T-helper 2 cell (primary cell): ENCODE measurements around the gene ITGA2B.
"Not testable (repeated sequence)": the region's sequence is repeated elsewhere in the genome, so short reads cannot be mapped to it uniquely, and the experiment has no call there.

Experiments used
- DNase-seq, 5 experiments: peaks; one replicate each; pipeline versions ENCODE4 v3.0.0 to v3.0.0-alpha.2; 2012 to 2022
- total RNA-seq, 2 donors: gene quantifications; one replicate each; lab custom pipeline; 2026; lab: John Stamatoyannopoulos, UW

ITGA2B gene
- 0.27 to 2.8 reads per million in 2 donors for total RNA-seq

- no peak for DNase-seq
These were observed at the start of gene ITGA2B for GRCh38 chr17:44389281-44389680. ITGA2B (minus strand) TSS chr17:44389649; CDS start chr17:44389473, 176 bp downstream.

DNA sequence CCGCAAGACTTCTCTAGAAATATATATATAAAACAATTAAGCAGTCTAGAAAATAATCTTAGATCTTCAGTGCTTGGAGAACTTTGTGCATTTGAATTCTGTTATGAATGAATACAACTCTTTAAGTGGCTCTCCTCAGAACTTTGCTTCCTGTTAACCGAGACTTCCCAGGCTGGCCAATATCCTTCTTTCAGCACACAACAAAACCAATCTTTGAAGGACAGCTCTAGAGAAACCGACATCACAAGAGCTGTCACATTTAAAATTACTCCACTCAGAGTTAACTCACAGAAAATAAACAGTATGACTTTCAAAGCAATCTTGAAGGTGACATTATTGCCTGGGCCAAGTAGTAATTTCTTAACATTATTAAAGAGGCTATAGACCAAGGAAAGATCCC, 49.7 kb upstream of the ITGA2B start:
- no peak for DNase-seq

GRCh38 chr17:44438636-44439035, 49.2 kb upstream of the ITGA2B start:
- DNase-seq = peak in 1 of 5 experiments; percentile 69

- DNase-seq = no peak
These were observed 46.9 kb upstream of the ITGA2B start for GRCh38 chr17:44436336-44436735.

DNA sequence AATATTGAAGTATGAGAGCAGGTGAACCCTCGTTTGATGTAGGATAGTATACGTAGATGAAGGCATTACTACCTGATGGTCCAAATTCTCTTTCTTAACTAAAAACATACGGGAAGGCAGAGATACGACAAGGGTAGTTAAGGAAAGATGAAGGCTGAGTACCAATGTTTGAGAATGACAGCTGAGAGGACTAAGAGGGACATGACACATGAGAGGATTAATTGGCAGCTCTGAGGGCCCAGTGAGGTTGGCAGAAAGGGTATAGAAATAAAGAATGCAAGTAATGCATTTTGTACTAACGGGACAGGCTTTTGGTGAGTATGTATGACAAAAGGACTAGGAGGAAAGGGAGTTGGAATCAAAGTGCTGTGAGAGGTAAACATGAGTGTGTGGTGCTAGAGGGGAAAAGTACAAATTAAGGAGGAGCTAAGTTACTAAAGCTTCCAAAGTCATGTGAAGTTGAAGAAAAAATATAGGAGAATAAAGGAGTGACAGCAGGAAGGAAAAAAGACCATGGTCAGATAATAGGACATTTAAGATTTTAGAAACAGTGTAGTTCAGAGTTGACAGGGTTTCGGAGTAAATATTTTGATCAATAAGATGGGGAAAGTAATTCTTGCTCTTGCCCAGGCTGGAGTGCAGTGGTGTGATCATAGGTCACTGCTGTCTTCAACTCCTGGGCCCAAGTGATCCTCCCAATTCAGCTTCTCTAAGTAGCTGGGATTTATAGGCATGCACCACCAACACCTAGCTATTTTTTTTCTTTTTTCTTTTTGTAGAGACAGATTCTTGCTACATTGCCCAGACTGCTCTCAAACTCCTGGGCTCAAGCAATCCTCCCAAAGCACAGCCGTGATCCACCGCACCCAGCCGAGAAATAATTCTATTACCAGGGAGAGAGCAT, 43.1 kb upstream of the ITGA2B start:
- no peak for DNase-seq

DNA sequence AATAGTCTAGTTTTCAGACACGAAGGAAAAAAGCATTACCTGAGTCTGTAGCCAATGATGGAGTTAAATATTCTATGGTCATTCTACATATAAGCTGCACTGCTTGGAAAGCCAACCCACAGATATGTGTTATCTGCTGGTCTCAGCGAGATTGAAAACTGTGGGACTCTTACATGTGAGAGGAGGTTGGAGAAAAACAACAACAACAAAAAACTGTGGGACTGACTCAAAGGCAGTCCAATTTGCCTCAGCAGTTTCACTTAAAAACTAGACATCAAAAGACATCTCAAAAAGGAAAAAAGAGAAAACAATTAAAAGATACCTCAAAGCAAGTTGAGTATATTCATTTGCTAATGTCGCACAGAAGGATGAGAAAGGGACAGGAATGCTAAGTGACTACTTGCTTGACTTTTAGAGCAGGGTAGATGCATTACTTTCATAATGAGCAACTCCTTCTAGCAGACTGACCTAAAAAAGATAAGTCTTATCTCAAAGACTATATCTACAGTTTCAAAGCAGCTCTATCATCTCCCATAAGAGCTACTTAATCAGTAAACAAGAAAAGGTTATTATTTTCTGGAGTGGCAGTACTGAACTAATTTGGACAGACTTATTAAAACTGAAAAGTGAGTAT, 35.5 kb upstream of the ITGA2B start:
- DNase-seq = peak in 1 of 5 experiments; percentile 81

- DNase-seq = peak in 1 of 5 experiments; percentile 75
These were observed 28.1 kb upstream of the ITGA2B start for GRCh38 chr17:44417553-44417952.

GRCh38 chr17:44416558-44417289, 27.3 kb upstream of the ITGA2B start:
- DNase-seq = no peak

GRCh38 chr17:44414394-44415155, 25.1 kb upstream of the ITGA2B start:
- no peak for DNase-seq

DNA sequence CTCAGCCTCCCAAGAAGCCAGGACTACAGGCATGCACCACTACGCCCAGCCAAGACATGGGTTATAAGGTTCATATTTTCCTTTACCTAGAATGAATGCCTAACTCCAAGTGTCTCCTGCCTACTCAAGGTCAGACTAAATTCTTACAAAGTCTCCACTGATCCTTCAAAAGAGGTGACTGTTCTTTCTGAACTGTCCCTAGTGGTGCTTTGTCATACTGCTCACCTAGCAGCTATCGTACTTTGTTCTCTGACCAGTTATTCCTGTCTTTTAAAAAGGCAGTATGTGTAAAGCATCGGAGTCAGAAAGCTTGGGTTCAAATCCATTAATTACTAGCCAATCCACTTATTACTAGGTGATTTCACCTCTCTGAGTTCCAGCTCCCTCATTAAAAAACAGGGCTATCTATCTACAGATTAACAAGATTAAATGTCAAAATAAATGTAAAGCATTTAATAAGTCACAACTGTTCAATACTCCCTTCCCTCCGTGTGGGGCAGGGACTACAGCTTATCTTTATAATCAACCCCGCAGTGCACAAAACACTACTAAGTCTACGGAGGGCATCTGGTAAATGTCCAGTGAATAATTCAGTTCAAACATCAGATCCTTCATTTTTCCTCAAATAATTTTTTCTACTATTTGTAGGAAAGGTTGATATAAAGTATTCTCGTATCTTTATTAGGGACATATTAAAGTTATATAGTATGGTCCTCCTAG, 20.0 kb upstream of the ITGA2B start:
- DNase-seq = no peak

DNA sequence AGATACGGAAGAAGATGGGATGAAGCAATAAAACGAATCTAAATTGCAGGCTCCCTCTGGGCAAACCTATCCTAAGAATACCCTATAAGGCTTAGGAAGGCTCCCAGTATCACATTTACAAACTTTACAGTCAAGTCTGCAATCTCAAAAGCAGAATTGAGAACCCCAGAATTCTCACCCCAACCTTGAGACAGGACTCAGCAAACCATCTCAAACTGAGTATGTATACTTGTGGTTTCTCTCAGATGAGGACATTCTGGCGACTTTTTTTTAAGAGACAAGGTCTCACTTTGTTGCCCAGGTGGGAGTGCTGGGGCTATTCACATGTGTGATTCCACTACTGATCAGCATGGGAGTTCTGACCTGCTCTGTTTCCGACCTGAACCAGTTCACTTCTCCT, 19.3 kb upstream of the ITGA2B start:
- DNase-seq = no peak

DNA sequence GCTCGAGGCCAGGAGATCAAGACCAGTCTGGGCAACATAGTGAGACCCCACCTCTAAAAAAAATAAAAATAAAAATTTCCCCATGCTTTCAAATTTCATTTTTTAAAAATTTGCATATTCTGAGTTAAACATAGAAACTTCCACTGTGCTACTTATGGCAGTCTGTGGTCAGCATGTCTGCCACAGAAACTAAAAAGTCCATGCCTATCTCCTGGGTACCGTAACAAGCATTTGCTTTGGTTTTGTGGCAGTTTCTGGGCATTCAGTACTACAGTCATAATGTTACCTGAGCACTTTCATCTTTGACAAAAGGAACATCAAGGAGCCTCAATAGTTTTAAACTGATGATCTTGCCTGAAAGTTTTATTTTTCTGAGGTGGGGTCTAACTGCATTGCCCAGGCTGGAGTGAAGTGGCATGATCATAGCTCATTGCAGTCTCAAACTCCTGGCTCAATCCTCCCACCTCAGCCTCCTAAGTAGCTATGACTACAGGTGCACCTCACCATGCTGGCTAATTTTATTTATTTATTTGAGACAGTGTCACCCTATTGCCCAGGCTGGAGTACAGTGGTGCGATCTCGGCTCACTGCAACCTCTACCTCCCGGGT, 13.2 kb upstream of the ITGA2B start:
- DNase-seq = peak in 1 of 5 experiments; percentile 86

DNA sequence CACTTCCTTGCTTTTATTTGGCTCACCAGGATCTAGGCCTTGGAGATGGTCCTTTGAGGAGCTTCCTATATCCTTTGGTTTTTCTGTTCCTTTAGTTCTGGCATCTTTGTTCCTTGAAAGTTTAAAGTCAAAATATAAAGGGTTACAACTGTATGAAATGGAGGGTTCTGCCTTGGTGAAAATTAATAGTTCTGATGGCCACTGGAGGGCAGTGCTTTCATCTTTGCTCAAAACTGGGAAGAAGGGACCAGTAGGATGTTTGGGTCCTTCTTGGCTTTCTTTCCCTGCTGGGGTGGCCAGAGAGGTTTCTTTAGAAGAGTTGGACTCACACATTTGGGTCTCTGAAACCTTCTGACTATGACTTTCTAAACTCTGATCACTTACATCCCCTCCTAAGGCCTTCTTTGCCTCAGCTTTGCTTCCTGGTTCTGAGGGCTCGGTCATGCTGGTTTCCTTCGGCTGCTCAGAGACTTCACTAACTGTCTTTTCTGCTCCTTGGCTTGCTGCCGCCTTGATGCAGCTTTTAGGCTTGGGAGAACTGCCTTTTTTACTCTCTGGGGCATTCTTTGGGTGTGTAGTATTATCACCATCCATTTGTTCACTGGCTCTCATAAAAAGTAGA, 10.9 kb upstream of the ITGA2B start:
- DNase-seq = no peak

DNA sequence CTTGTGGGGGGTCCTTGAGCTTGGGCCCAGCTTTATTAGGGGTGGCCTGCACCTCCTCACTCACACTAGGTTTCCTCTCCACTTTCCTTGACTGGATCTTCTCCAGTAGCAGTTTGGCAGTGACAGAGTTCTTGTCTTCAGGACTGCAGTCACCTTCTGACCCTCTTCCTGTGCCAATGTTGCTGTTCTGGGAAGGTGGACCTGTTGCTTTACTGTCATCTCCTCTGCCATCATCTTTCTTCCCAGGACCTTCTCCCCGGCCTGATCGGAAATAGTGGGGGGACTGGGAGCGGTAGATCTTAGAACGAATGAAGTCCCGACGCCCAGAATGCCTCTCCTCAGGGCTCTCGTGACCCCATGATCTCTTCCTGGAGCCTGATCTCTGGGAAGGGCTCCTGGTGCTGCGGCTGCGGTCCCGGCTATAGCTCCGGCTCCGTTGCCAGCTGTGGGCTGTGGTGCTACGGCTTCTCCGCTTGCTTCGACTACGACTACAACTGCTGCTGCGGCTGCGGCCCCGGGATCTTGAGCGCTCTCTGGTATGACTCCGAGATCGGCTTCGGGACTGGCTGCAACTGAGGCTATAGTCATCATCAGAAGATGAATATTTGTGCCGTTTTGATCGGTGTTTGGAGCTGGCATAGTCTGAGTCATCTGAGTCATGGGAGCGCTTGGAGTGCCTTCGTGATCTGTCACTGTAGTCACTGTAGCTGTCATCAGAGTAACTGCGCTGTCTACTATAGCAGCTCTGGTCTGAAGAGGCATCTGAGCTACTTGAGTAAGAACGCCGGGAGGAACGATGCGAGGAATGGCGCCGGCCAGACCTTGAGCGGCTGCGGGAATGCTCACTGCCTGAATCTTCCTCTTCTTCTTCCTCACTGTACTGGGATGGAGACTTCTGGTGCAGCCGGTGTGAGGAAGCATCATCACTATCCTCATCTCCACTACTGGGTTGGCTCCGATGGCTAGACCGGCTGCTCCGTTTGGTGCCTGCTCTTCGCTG, 9.5 kb upstream of the ITGA2B start:
- DNase-seq = no peak

DNA sequence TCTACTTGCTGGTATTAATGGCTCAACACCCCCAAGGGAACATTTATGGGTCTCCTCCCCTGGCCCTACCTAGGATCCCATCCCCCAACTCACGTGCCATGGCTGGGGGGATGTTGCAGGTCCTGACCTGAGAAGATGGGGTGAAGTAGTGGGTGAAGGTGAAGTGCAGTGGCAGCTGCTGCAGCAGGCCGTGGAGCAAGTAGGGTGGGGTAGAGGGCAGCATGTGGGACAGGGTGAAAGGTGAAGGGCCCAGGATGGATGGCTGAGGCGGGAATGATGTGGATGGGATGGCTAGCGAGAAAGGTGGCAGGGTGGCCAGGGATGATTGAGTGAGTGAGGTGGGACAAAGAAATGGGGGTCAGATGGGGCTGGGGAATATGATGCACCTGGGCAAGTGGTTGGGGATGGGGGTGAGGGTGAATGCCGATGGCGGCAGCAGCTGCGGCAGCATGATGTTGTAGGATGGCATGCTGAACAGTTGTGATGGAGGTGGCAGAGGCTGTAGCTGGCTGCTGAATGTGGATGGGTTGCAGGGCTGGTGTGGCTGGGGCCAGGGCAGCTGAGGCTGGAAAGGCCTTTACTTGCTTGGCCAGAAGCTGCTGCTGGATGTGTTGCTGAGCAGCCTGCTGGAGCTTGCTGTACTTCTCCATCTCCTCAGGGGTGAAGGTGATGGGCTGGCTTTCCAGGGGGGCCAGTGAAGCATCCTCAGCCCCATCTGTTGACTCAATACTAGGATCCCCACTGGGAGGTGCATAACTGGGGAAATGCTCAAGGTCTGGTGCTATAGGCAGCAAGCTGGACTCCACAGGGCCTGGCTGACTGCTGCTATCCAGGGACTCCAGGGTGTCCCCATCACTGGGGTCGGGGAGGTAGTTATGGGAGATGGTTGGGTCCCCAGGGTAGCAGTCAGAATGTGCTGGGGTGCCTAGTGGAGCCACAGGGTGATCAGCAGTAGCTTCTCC, 8.3 kb upstream of the ITGA2B start:
- no peak for DNase-seq

DNA sequence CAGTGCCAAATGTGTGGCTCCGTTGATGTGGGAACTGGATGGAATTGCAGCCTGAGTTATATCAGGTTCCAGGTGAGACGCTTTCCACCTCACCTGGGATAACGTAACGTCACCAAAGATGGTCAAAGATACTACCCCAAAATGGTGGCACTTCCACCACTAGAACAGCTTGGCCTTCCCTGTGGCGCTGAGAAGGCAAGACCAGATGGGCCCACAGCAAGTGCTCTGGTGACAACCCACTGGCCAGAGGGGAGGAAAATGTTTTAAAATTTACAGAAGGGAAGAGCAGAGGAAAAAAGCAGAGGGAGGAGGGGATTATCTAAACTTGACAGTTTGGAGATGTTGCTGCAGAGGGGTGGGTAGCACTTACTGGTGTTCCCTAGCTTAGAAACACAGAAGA, 7.5 kb upstream of the ITGA2B start:
- DNase-seq = no peak

- no peak for DNase-seq
These were observed 5.4 kb upstream of the ITGA2B start for GRCh38 chr17:44394833-44395232.

GRCh38 chr17:44394112-44394511, 4.7 kb upstream of the ITGA2B start:
- DNase-seq = not testable (repeated sequence)
